IPS-18c (cell line): Measurements from ENCODE around the gene S100Z.
A peak's percentile ranks its signal among the peaks of the same experiment; 100 is the strongest.
"Not testable (repeated sequence)": the region's sequence is repeated elsewhere in the genome, so short reads cannot be mapped to it uniquely, and the experiment has no call there.

ENCODE experiments used
- H3K4me3 ChIP-seq: 2 replicates; pipeline ENCODE4 v1.7.0; 2013; ENCODE audit warnings: low read depth, mild to moderate bottlenecking, low read length, moderate library complexity; ENCODE audit not compliant: insufficient read depth
- H3K9me3 ChIP-seq: one replicate; pipeline ENCODE4 v1.6.1; 2013; ENCODE audit warnings: mild to moderate bottlenecking, low read length, moderate library complexity; ENCODE audit not compliant: control insufficient read depth, insufficient read depth

S100Z gene

GRCh38 chr5:76918539-76918938 lies 68.7 kb downstream of the S100Z start:
- H3K4me3 ChIP-seq = no peak overlapping the region
- no peaks in the 10 kb centered on the region for H3K9me3 ChIP-seq

GRCh38 chr5:76920491-76920890 lies 70.7 kb downstream of the S100Z start:
- H3K4me3 ChIP-seq = no peak overlapping the region

GRCh38 chr5:76926329-76927105 lies 76.7 kb downstream of the S100Z start:
- Histone ChIP-seq H3K4me3 (no peak overlapping the region), H3K9me3 (no peaks in the 10 kb centered on the region)

More at GRCh38 chr5:76920491-76920890, 70.7 kb downstream of the S100Z start:
- no peaks in the 10 kb centered on the region for H3K9me3 ChIP-seq

- Histone ChIP-seq H3K4me3 (no peak overlapping the region), H3K9me3 (no peaks in the 10 kb centered on the region)
These were observed 78.1 kb downstream of the S100Z start for GRCh38 chr5:76927961-76928360.

- H3K4me3 ChIP-seq = no peak overlapping the region
- no peaks in the 10 kb centered on the region for H3K9me3 ChIP-seq
These were observed 80.3 kb downstream of the S100Z start for GRCh38 chr5:76930083-76930482.

GRCh38 chr5:76938177-76938576 lies 88.4 kb downstream of the S100Z start:
- H3K4me3 ChIP-seq = no peak overlapping the region

GRCh38 chr5:76941000-76941399 lies 91.2 kb downstream of the S100Z start:
- H3K4me3 ChIP-seq = no peak overlapping the region
- H3K9me3 ChIP-seq = no peaks in the 10 kb centered on the region

More at GRCh38 chr5:76938177-76938576, 88.4 kb downstream of the S100Z start:
- no peaks in the 10 kb centered on the region for H3K9me3 ChIP-seq

- Histone ChIP-seq H3K9me3 (no peaks in the 10 kb centered on the region), H3K4me3 (no peak overlapping the region)
These were observed 91.6 kb downstream of the S100Z start for GRCh38 chr5:76941442-76941841.

- Histone ChIP-seq H3K9me3 (no peaks in the 10 kb centered on the region), H3K4me3 (no peak overlapping the region)
These were observed 92.8 kb downstream of the S100Z start for GRCh38 chr5:76942581-76942980.

GRCh38 chr5:76943006-76943405 lies 93.2 kb downstream of the S100Z start:
- Histone ChIP-seq H3K9me3 (no peaks in the 10 kb centered on the region), H3K4me3 (no peak overlapping the region)

- Histone ChIP-seq H3K4me3 (no peak overlapping the region), H3K9me3 (no peaks in the 10 kb centered on the region)
These were observed 94.8 kb downstream of the S100Z start for GRCh38 chr5:76944638-76945037.

GRCh38 chr5:76945238-76945637 lies 95.4 kb downstream of the S100Z start:
- H3K9me3 ChIP-seq, H3K4me3 ChIP-seq: not testable (repeated sequence)

GRCh38 chr5:76946090-76946489 lies 96.3 kb downstream of the S100Z start:
- no peaks in the 10 kb centered on the region for H3K9me3 ChIP-seq
- no peak overlapping the region for H3K4me3 ChIP-seq

GRCh38 chr5:76947082-76947503 lies 97.3 kb downstream of the S100Z start:
- H3K9me3 ChIP-seq = no peaks in the 10 kb centered on the region
- no peak overlapping the region for H3K4me3 ChIP-seq

- Histone ChIP-seq H3K4me3 (peak within 1 kb of the TSS; percentile 71), H3K9me3 (no peaks in the 10 kb centered on the region)
These were observed 103.2 kb downstream of the S100Z start, which contains the start of gene CRHBP for GRCh38 chr5:76952795-76953536. CRHBP (plus strand) TSS chr5:76953045; CDS start chr5:76953135, 90 bp downstream.

- H3K9me3 ChIP-seq = no peaks in the 10 kb centered on the region
- peak overlapping the region; percentile 71 for H3K4me3 ChIP-seq
These were observed 104.0 kb downstream of the S100Z start for GRCh38 chr5:76953551-76954382.

GRCh38 chr5:76954383-76954763 lies 104.6 kb downstream of the S100Z start:
- Histone ChIP-seq H3K9me3 (no peaks in the 10 kb centered on the region), H3K4me3 (peak overlapping the region; percentile 71)
